T-cell (primary cell): ENCODE results near the gene KCNA4. TPM values are rescaled to one million over a fixed set of nuclear protein-coding genes. Genes with fewer than 3 reads are reported as not detected.

Experiments
- ATAC-seq, 4 experiments: fragments of 200-7000 bp in 3 of 4; fragments of 150-1000 bp in 1 of 4; cut with Tn5 transposase; replicated peaks in 1 of 4; 1 replicate in 3 of 4; 2 replicates in 1 of 4; pipeline ENCODE4 v1.10.0; 2021; ENCODE audit warnings: moderate library complexity in 3 of 4, mild to moderate bottlenecking in 2 of 4, moderate number of reproducible peaks in 1 of 4
- CTCF ChIA-PET, 2 donors: fragments of 300-600 bp; sonication (Branson Sonifier 250); formaldehyde crosslinking; loops; one replicate each; lab custom pipeline; 2022; ENCODE audit warnings: antibody characterized with exemption in 2 of 2; lab: Charles Lee
- POLR2A ChIA-PET, 2 donors: fragments of 300-600 bp; sonication (Branson Sonifier 250); formaldehyde crosslinking; loops; one replicate each; lab custom pipeline; 2022; ENCODE audit warnings: antibody characterized with exemption in 2 of 2; lab: Charles Lee
- DNase-seq, 35 experiments: peaks; one replicate each; pipeline versions ENCODE4 v3.0.0 to v3.0.0-alpha.2; 2013 to 2023
- H3K27ac ChIP-seq: one replicate; pipeline ENCODE4 v1.5.1; 2013; ENCODE audit warnings: low read length
- H3K27me3 ChIP-seq, 2 experiments: replicated peaks in 1 of 2; 1 replicate in 1 of 2; 2 replicates in 1 of 2; pipeline versions ENCODE4 v1.6.1 to v1.7.0; 2013; ENCODE audit warnings: low read length in 1 of 2, mixed read lengths in 1 of 2; ENCODE audit not compliant: control insufficient read depth in 2 of 2, insufficient read depth in 2 of 2; ENCODE audit errors: extremely low read depth in 1 of 2
- H3K36me3 ChIP-seq, 2 donors: 1 replicate in 1 of 2; 2 replicates in 1 of 2; pipeline versions ENCODE4 v1.6.1 to v1.7.0; 2013; ENCODE audit warnings: low read length in 1 of 2; ENCODE audit not compliant: control insufficient read depth in 2 of 2, insufficient read depth in 1 of 2; ENCODE audit errors: extremely low read depth in 1 of 2
- H3K4me1 ChIP-seq, 2 experiments: 1 replicate in 1 of 2; 2 replicates in 1 of 2; pipeline versions ENCODE4 v1.6.1 to v1.7.0; 2013; ENCODE audit warnings: low read length in 2 of 2, mixed read lengths in 1 of 2; ENCODE audit not compliant: insufficient read depth in 2 of 2, control insufficient read depth in 1 of 2; ENCODE audit errors: extremely low read depth in 1 of 2
- H3K4me3 ChIP-seq, 2 donors: 1 replicate in 1 of 2; 2 replicates in 1 of 2; pipeline versions ENCODE4 v1.5.1 to v1.7.0; 2013; ENCODE audit warnings: mild to moderate bottlenecking in 2 of 2, low read length in 1 of 2, moderate library complexity in 1 of 2; ENCODE audit not compliant: control insufficient read depth in 1 of 2; ENCODE audit errors: extremely low read depth in 1 of 2
- H3K9me3 ChIP-seq: 2 replicates; pipeline ENCODE4 v1.7.0; 2013
- H3K27ac Mint-ChIP-seq, 2 donors: one replicate each; pipeline ENCODE4 v1.8.0; 2020 to 2021; ENCODE audit warnings: mild to moderate bottlenecking in 2 of 2, mixed read lengths in 2 of 2
- H3K27me3 Mint-ChIP-seq, 2 donors: one replicate each; pipeline ENCODE4 v1.8.0; 2021 to 2022; ENCODE audit warnings: mixed read lengths in 2 of 2
- H3K36me3 Mint-ChIP-seq: one replicate; pipeline ENCODE4 v1.8.0; 2021; ENCODE audit warnings: mixed read lengths
- H3K4me1 Mint-ChIP-seq, 3 donors: one replicate each; pipeline ENCODE4 v1.8.0; 2020 to 2022; ENCODE audit warnings: mixed read lengths in 3 of 3, mild to moderate bottlenecking in 1 of 3
- H3K4me3 Mint-ChIP-seq, 3 donors: one replicate each; pipeline ENCODE4 v1.8.0; 2020 to 2022; ENCODE audit warnings: mild to moderate bottlenecking in 3 of 3, mixed read lengths in 3 of 3, moderate library complexity in 3 of 3
- H3K9me3 Mint-ChIP-seq, 3 donors: one replicate each; pipeline ENCODE4 v1.8.0; 2020 to 2022; ENCODE audit warnings: mixed read lengths in 3 of 3
- WGBS: methylation state at CpG from one replicate; pipeline ENCODE4 v1.1.5; 2013; ENCODE audit warnings: missing lambda C conversion rate; ENCODE audit not compliant: insufficient coverage; 5-methylcytosine and 5-hydroxymethylcytosine counted together
- total RNA-seq, 35 experiments: library from RNA in 6 of 35; stranded (reverse) in 6 of 35; fragments of 120-200 nt in 1 of 35; gene quantifications; one replicate each; pipeline versions ENCODE4 v1.2.1 to v1.2.4 and lab custom pipeline; 2013 to 2026

Gene KCNA4
- total RNA-seq, 5 donors from 2014 or later (not counting 1 experiment from before 2014, with no cell fraction given): not detected

DNA sequence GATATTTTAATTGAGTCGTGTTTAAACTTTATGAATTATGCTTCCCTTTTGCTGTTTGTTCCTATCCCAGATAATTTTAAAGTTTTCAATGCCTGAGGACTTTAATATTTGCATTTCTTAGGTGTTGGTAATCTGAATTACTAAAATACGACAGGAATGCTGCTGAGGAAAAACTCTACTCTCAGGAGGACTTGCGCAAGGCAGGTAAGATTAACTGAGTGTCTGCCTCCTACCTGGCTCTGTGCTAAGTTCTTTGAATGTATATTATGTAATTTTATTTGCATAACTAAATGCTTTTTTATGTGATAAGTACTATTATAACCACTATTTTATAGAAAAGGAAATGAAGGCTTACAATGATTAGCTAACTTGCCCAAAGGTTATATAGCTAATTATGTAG is 2.7 kb upstream of the KCNA4 start:
- peaks cover 29 to 33% of the 10 kb centered on the region in 2 donors for H3K27me3 Mint-ChIP-seq
- H3K27ac ChIP-seq: no peak overlapping the region
- H3K27me3 ChIP-seq: peaks cover 18 to 31% of the 10 kb centered on the region in 2 experiments
- DNase-seq (no peak), ATAC-seq (no peak)
- peaks cover 6 to 10% (median 7%) of the 10 kb centered on the region in 3 donors for H3K9me3 Mint-ChIP-seq
- no peaks in the 10 kb centered on the region for H3K36me3 Mint-ChIP-seq
- no peaks in the 10 kb centered on the region for H3K4me1 Mint-ChIP-seq
- no peaks in the 10 kb centered on the region for H3K36me3 ChIP-seq
- H3K4me3 ChIP-seq: no peak overlapping the region
- H3K9me3 ChIP-seq: no peaks in the 10 kb centered on the region
- no peak overlapping the region for H3K27ac Mint-ChIP-seq
- ChIA-PET POLR2A (no interaction called here), CTCF (no interaction called here)
- no peak overlapping the region for H3K4me3 Mint-ChIP-seq
- WGBS: no CpG with 5 or more reads among the region's 3 CpGs
- H3K4me1 ChIP-seq: no peaks in the 10 kb centered on the region

DNA sequence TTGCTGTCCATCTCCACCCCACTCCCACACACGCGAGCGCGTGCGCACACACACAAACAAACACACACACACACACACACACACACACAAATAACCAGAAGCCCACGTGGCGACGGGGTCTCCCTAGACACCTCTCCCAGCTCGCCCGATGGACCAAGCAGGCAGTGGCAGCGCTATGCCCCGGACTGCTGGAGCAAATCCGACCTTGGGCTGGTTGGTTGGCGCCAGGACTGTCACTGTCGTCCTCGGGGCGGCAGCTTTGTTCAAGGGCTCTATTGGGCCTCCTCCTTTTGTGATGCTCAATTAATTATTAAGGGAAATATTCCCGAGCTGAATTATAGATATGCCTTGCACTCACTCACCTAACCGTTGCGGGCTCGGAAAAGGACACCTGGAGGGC is 1.7 kb upstream of the KCNA4 start:
- Mint-ChIP-seq H3K4me1 (no peaks in the 10 kb centered on the region), H3K9me3 (peaks cover 3 to 10% (median 7%) of the 10 kb centered on the region in 3 donors), H3K27me3 (peaks cover 29 to 33% of the 10 kb centered on the region in 2 donors), H3K4me3 (no peak overlapping the region), H3K27ac (no peak overlapping the region), H3K36me3 (no peaks in the 10 kb centered on the region)
- H3K4me1 ChIP-seq: no peaks in the 10 kb centered on the region
- no peak overlapping the region for H3K4me3 ChIP-seq
- CTCF ChIA-PET: no interaction called here
- POLR2A ChIA-PET: no interaction called here
- ATAC-seq (no peak), DNase-seq (no peak)
- H3K27ac ChIP-seq: no peak overlapping the region
- no peaks in the 10 kb centered on the region for H3K36me3 ChIP-seq
- WGBS: 17% methylated on average over 13 of the region's 21 CpGs
- H3K27me3 ChIP-seq: peaks cover 18 to 31% of the 10 kb centered on the region in 2 experiments
- no peaks in the 10 kb centered on the region for H3K9me3 ChIP-seq

DNA sequence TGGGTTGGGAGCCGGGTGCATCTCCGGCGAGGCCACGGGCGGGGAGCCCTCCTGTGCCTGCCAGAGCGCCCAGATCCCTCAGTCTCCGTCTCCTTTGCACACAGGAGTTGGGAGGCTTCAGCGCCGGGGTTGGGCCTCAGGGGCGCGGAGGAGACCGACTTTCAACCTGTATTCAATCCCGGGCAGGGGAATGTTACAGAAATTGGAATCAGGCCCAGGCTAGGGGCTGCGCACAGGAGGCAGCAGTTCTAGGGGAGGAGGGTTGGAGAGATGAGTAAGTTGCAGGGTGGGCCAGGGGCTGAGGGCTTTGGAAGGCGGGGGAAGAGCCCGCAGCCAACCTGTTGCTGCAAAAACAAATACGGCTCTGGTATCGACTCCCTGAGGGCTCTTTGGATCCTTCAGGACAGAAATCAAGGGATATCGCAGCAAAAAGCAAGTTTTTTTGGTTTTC is 640 bp upstream of the KCNA4 start:
- no peaks in the 10 kb centered on the region for H3K4me1 Mint-ChIP-seq
- CTCF ChIA-PET: no interaction called here
- no peak overlapping the region for H3K27ac ChIP-seq

DNA sequence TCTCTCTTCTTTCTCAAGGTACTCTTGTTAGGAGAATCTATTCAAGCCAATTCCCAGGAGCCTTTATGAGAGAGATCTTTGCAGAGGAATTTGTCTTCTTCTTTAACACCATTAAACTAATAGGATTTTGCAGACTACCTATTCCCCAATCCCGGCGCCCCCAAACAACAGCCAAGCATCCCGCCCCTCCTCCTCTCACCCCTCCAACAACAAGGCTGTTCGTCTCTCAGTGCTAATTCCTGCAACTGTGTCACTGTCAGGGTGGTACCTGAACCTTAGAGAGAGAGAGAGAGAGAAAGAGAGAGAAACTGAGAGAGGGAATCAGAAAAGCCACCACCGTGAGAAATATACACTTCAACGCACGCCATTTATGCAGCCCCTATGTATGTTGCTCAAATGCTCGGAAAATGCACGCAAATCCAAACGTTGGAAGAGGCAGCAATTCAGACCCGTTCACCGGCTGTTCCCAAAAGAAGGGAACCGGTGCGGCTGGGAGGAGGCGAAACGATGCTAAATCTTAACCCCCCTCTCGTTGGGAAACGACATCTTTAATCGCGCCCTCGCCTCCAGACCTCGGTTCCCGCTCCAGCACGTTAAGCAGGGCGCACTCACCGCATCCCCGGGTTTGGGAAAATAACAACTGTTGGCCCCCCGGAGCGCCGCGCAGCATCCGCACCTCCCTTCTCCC is 961 bp downstream of the KCNA4 start:
- no peaks in the 10 kb centered on the region for H3K4me1 Mint-ChIP-seq
- Histone ChIP-seq H3K36me3 (no peaks in the 10 kb centered on the region), H3K27ac (no peak overlapping the region), H3K27me3 (peaks cover 18 to 31% of the 10 kb centered on the region in 2 experiments), H3K4me1 (no peaks in the 10 kb centered on the region), H3K4me3 (no peak overlapping the region), H3K9me3 (no peaks in the 10 kb centered on the region)
- ChIA-PET CTCF (interaction anchor here in 1 of 2 donors (0.7 kb wide), 1 partner anchor 36 kb away, joined by 4 read pairs; no protein-coding TSS in a partner anchor), POLR2A (no interaction called here)
- H3K27me3 Mint-ChIP-seq: peaks cover 29 to 30% of the 10 kb centered on the region in 2 donors
- WGBS: 12% methylated on average over 25 of the region's 32 CpGs
- H3K36me3 Mint-ChIP-seq: no peaks in the 10 kb centered on the region
- no peak overlapping the region for H3K4me3 Mint-ChIP-seq
- ATAC-seq (no peak), DNase-seq (no peak)
- H3K9me3 Mint-ChIP-seq: peaks cover 3% of the 10 kb centered on the region in 3 donors
- no peak overlapping the region for H3K27ac Mint-ChIP-seq

More for the DNA sequence above, 640 bp upstream of the KCNA4 start:
- Mint-ChIP-seq H3K27ac (no peak overlapping the region), H3K9me3 (peaks cover 3 to 5% (median 5%) of the 10 kb centered on the region in 3 donors), H3K36me3 (no peaks in the 10 kb centered on the region), H3K4me3 (no peak overlapping the region), H3K27me3 (peaks cover 29 to 33% of the 10 kb centered on the region in 2 donors)
- POLR2A ChIA-PET: no interaction called here
- WGBS: 15% methylated on average over 10 of the region's 19 CpGs
- no peak overlapping the region for H3K4me3 ChIP-seq
- no peaks in the 10 kb centered on the region for H3K36me3 ChIP-seq
- no peaks in the 10 kb centered on the region for H3K9me3 ChIP-seq
- H3K27me3 ChIP-seq: peaks cover 18 to 31% of the 10 kb centered on the region in 2 experiments
- ATAC-seq: no peak
- DNase-seq: no peak
- no peaks in the 10 kb centered on the region for H3K4me1 ChIP-seq

DNA sequence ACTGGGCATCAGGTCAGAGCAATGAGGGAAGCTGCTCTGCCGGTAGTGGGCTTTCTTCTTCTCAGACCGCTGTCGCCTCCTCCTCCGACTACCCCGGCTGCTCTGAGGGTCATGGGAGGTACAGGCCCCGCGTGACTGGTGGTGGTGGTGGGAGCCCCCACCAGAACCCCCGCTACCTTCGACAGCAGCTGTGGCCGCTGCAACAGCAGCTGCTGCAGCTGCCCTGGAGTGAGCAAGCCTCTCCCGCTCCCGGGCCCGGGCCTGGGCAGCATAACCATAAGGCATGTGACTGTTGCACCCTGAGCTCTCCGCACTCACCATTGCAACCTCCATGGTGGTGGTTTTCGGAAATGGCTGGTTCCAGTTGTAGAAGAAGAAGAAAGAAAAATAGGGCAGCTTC is 4.5 kb downstream of the KCNA4 start:
- ChIA-PET POLR2A (no interaction called here), CTCF (no interaction called here)
- ATAC-seq (no peak), DNase-seq (no peak)
- H3K4me3 ChIP-seq: no peak overlapping the region
- Mint-ChIP-seq H3K36me3 (no peaks in the 10 kb centered on the region), H3K4me1 (no peaks in the 10 kb centered on the region), H3K27me3 (peaks cover under 1 to 6% of the 10 kb centered on the region in 2 donors), H3K4me3 (no peak overlapping the region), H3K9me3 (no peaks in the 10 kb centered on the region), H3K27ac (no peak overlapping the region)
- H3K27ac ChIP-seq: no peak overlapping the region
- peaks cover 2 to 18% of the 10 kb centered on the region in 2 experiments for H3K27me3 ChIP-seq
- WGBS: 97% methylated on average over 5 of the region's 15 CpGs
- H3K36me3 ChIP-seq: no peaks in the 10 kb centered on the region
- H3K4me1 ChIP-seq: no peaks in the 10 kb centered on the region
- H3K9me3 ChIP-seq: no peaks in the 10 kb centered on the region

DNA sequence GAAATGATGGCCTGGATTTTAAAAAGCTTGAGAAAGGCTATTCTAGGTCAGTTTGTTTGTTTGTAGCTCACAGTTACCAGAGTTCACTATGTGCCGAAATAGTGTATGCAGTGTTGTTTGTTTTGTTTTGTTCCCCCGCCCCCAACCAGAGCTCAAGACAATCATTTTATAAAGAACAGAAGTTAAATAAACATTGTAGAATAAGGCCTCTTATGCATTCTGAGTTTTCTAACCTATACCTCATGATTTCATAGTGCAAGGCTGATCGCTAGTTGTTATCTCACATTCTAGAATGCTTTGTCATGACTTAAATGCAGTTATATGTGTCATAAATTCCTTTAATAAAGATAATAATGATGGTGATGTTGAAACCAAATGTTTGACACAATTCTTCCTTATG is 7.8 kb downstream of the KCNA4 start:
- WGBS: no CpG with 5 or more reads among the region's 3 CpGs
- H3K9me3 Mint-ChIP-seq: peaks cover 0 to 2% (median 0%) of the 10 kb centered on the region in 3 donors
- H3K4me3 Mint-ChIP-seq: no peak overlapping the region
- Histone ChIP-seq H3K27me3 (no peaks in the 10 kb centered on the region), H3K4me3 (no peak overlapping the region), H3K9me3 (no peaks in the 10 kb centered on the region), H3K4me1 (no peaks in the 10 kb centered on the region), H3K36me3 (no peaks in the 10 kb centered on the region), H3K27ac (no peak overlapping the region)
- ChIA-PET CTCF (no interaction called here), POLR2A (no interaction called here)
- no peak overlapping the region for H3K27ac Mint-ChIP-seq
- DNase-seq: no peak
- no peaks in the 10 kb centered on the region for H3K27me3 Mint-ChIP-seq
- no peak for ATAC-seq
- H3K36me3 Mint-ChIP-seq: no peaks in the 10 kb centered on the region
- no peaks in the 10 kb centered on the region for H3K4me1 Mint-ChIP-seq
